ENCODE data around the gene PCDHGB3.

DNA sequence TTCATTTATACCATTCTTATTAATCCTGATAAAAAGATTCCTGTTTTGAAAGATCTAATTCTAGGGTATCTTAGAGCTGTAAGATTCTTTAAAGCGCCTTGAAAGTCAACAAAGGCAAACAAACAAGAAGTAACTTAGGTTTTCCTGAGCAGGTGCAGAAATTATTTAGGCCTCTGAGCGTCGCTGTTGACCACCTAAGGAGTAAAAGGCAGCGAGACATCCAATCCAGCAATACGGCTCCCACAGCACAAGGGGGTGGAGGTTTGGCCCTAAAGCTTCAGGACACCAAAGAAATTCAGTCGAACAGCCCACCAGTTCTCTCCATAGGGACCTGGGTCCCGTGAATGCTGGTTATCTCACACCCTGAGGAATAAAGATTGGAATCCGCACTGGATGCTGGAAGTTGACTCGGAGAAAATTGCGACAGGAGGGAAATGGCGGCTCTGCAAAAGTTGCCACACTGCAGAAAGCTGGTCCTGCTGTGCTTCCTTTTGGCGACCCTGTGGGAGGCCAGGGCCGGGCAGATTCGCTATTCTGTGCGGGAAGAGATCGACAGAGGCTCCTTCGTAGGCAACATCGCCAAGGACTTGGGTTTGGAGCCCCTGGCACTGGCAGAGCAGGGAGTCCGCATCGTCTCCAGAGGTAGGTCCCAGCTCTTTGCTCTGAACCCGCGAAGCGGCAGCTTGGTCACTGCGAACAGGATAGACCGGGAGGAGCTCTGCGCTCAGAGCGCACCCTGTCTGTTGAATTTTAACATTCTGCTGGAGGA, 31.3 kb upstream of the PCDHGB3 start, which contains the start of gene PCDHGA2:
- no peak for TF ChIP-seq POLR2AphosphoS5 (IDR thresholded peaks at IDR 0.05; ENCODE audit: low read depth, low read length)
- TF ChIP-seq, protein P1, sequence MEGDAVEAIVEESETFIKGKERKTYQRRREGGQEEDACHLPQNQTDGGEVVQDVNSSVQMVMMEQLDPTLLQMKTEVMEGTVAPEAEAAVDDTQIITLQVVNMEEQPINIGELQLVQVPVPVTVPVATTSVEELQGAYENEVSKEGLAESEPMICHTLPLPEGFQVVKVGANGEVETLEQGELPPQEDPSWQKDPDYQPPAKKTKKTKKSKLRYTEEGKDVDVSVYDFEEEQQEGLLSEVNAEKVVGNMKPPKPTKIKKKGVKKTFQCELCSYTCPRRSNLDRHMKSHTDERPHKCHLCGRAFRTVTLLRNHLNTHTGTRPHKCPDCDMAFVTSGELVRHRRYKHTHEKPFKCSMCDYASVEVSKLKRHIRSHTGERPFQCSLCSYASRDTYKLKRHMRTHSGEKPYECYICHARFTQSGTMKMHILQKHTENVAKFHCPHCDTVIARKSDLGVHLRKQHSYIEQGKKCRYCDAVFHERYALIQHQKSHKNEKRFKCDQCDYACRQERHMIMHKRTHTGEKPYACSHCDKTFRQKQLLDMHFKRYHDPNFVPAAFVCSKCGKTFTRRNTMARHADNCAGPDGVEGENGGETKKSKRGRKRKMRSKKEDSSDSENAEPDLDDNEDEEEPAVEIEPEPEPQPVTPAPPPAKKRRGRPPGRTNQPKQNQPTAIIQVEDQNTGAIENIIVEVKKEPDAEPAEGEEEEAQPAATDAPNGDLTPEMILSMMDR (IDR thresholded peaks at IDR 0.05): peak; percentile 36
